SU-DHL-6 (cell line): ENCODE data around the gene NPAS3.

ENCODE experiments used
- H2AFZ ChIP-seq: fragments of 200-600 bp; sonication (generic); 2 replicates; pipeline ENCODE4 v1.6.1; 2014; ENCODE audit warnings: low read depth, mild to moderate bottlenecking, moderate library complexity, mixed read lengths, antibody characterized with exemption, low read length; ENCODE audit not compliant: severe bottlenecking
- H3F3A ChIP-seq: fragments of 200-600 bp; shearing (Covaris generic); 2 replicates; pipeline ENCODE4 v1.6.0; 2016; ENCODE audit warnings: antibody characterized with exemption, mild to moderate bottlenecking; ENCODE audit not compliant: insufficient read depth
- H3K27ac ChIP-seq: fragments of 200-600 bp; sonication (generic); 2 replicates; pipeline ENCODE4 v1.5.1; 2016; ENCODE audit warnings: low read depth, mild to moderate bottlenecking, low read length, moderate library complexity, mixed read lengths
- H3K27me3 ChIP-seq: fragments of 200-600 bp; sonication (generic), shearing (Covaris generic); 2 replicates; pipeline ENCODE4 v1.6.0; 2014; ENCODE audit warnings: mild to moderate bottlenecking, low read length
- H3K36me3 ChIP-seq: fragments of 200-600 bp; sonication (generic); 2 replicates; pipeline ENCODE4 v1.6.1; 2014; ENCODE audit warnings: mild to moderate bottlenecking, low read length, mixed read lengths
- H3K4me2 ChIP-seq: fragments of 300-600, 200-600 bp; shearing (Covaris generic), sonication (generic); 2 replicates; pipeline ENCODE4 v1.6.0; 2014; ENCODE audit warnings: low read length, low read depth, mild to moderate bottlenecking; ENCODE audit not compliant: poor library complexity, severe bottlenecking
- H3K4me3 ChIP-seq: fragments of 200-600 bp; sonication (generic); 2 replicates; pipeline ENCODE4 v1.5.1; 2014; ENCODE audit warnings: antibody characterized with exemption, low read length, mild to moderate bottlenecking, mixed read lengths; ENCODE audit not compliant: insufficient read depth, poor library complexity, severe bottlenecking
- H3K79me2 ChIP-seq: fragments of 200-600 bp; sonication (generic); 2 replicates; pipeline ENCODE4 v1.6.1; 2014; ENCODE audit warnings: mild to moderate bottlenecking, low read length, moderate library complexity; ENCODE audit not compliant: insufficient read depth
- H3K9ac ChIP-seq: fragments of 200-600 bp; sonication (generic); 2 replicates; pipeline ENCODE4 v1.7.0; 2014; ENCODE audit warnings: mild to moderate bottlenecking, low read length
- H3K9me2 ChIP-seq: fragments of 200-600 bp; sonication (generic); replicated peaks from 2 replicates; pipeline ENCODE4 v1.6.1; 2014; ENCODE audit warnings: low read length; ENCODE audit not compliant: insufficient read depth
- H3K9me3 ChIP-seq: fragments of 200-600 bp; sonication (generic); 2 replicates; pipeline ENCODE4 v1.6.1; 2014; ENCODE audit warnings: low read length, mixed read lengths; ENCODE audit not compliant: insufficient read depth
- H4K20me1 ChIP-seq: fragments of 200-600 bp; sonication (generic); 2 replicates; pipeline ENCODE4 v1.6.1; 2014; ENCODE audit warnings: low read depth, mild to moderate bottlenecking, antibody characterized with exemption, low read length, moderate library complexity, mixed read lengths
- CTCF ChIP-seq: fragments of 200-600 bp; sonication (generic); IDR thresholded peaks from one replicate; pipeline ENCODE4 v1.5.1; 2017; ENCODE audit warnings: antibody characterized with exemption, mild to moderate bottlenecking, low read length, moderate library complexity; ENCODE audit not compliant: insufficient read depth, poor library complexity, severe bottlenecking
- EZH2phosphoT487 ChIP-seq: fragments of 200-600 bp; sonication (generic), shearing (Covaris generic); conservative IDR thresholded peaks from 2 replicates; pipeline ENCODE4 v1.6.1; 2018; ENCODE audit warnings: mild to moderate bottlenecking, antibody characterized with exemption, low read length, moderate library complexity, mixed read lengths

Gene NPAS3

GRCh38 chr14:33165926-33166289 lies 227.2 kb downstream of the NPAS3 start:
- TF ChIP-seq EZH2phosphoT487 (no peak), CTCF (no peak)
- no peak overlapping the region for H2AFZ ChIP-seq
- H3K4me2 ChIP-seq: no peak overlapping the region
- H3K27ac ChIP-seq: no peak overlapping the region
- H3K79me2 ChIP-seq: no peaks in the 10 kb centered on the region
- no peak overlapping the region for H3K4me3 ChIP-seq
- no peaks in the 10 kb centered on the region for H3K36me3 ChIP-seq
- no peaks in the 10 kb centered on the region for H3K27me3 ChIP-seq
- no peaks in the 10 kb centered on the region for H4K20me1 ChIP-seq
- no peaks in the 10 kb centered on the region for H3K9me3 ChIP-seq
- H3F3A ChIP-seq: no peaks in the 10 kb centered on the region
- no peaks in the 10 kb centered on the region for H3K9me2 ChIP-seq
- H3K9ac ChIP-seq: no peak overlapping the region

DNA sequence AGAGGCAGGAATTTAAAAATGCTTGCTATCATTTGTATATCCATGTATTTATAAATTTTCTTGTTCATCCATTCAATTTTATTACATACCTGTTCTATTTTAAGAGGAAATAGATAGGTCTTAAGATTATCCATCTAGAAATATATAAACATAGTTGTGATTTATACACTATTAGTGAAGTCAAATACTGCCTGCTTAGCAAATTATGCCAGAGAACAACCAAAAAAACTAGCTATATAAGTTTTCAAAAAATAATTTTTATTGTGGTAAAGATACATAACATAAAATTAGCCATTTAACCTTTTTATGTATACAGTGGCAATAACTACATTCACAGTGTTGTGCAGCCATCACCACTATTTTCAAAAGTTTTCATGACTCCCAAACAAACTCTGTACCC lies 237.3 kb downstream of the NPAS3 start:
- Histone ChIP-seq H3K27ac (no peak overlapping the region), H3K79me2 (no peaks in the 10 kb centered on the region), H3K9me2 (no peaks in the 10 kb centered on the region), H3K9ac (no peak overlapping the region), H3K36me3 (no peaks in the 10 kb centered on the region), H2AFZ (no peak overlapping the region), H3K27me3 (no peaks in the 10 kb centered on the region), H3K4me3 (no peak overlapping the region), H4K20me1 (no peaks in the 10 kb centered on the region), H3F3A (no peaks in the 10 kb centered on the region), H3K4me2 (no peak overlapping the region), H3K9me3 (no peaks in the 10 kb centered on the region)
- TF ChIP-seq EZH2phosphoT487 (no peak), CTCF (no peak)

DNA sequence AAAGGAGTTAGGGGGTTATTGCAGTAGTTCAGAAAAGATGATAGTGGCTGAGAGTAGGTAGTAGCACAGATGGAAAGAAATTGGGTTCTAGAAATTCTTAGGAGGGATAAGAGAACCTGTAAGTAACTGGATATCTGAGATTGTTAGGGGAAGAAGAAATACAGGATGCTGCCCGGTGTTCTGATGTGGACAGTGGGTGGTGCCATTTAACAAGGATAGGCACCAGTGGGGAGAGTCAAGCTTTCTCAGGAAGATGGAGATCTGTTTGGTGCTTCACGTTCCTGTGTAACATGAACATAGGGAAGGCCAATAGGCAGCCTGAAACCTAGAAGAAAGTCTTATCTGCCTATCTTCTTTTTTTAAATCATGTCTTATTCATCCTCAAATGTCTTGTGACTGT lies 245.9 kb downstream of the NPAS3 start:
- H3K79me2 ChIP-seq: no peaks in the 10 kb centered on the region
- H3K36me3 ChIP-seq: no peaks in the 10 kb centered on the region
- no peak overlapping the region for H3K4me3 ChIP-seq
- no peaks in the 10 kb centered on the region for H3K27me3 ChIP-seq
- no peak overlapping the region for H3K27ac ChIP-seq
- no peaks in the 10 kb centered on the region for H3K9me3 ChIP-seq
- no peaks in the 10 kb centered on the region for H3F3A ChIP-seq
- TF ChIP-seq EZH2phosphoT487: no peak
- no peak for TF ChIP-seq CTCF
- H4K20me1 ChIP-seq: no peaks in the 10 kb centered on the region
- H2AFZ ChIP-seq: no peak overlapping the region
- H3K9ac ChIP-seq: no peak overlapping the region
- no peaks in the 10 kb centered on the region for H3K9me2 ChIP-seq
- no peak overlapping the region for H3K4me2 ChIP-seq

DNA sequence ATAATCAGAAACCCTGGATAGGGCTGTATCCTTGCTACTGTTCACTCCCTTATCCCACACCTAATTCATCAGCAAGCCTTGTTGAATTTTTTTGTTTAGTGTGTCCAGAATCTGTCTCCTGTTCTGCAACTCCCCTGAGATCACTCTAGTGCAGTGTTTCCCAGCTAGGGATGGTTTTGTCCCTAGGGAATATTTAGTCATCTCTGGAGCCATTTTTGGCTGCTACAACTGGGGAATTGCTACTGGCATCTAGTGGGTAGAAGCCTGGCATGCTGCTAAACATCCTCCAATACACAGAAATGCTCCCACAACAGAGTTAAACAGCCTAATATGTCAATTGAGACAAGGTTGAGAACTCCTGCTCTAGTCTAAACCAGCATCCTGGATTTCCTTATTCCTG lies 248.0 kb downstream of the NPAS3 start:
- Histone ChIP-seq H3K79me2 (no peaks in the 10 kb centered on the region), H3K9ac (no peak overlapping the region), H3F3A (no peaks in the 10 kb centered on the region), H3K4me3 (no peak overlapping the region), H3K4me2 (no peak overlapping the region), H3K36me3 (no peaks in the 10 kb centered on the region), H3K27ac (no peak overlapping the region), H3K9me3 (no peaks in the 10 kb centered on the region), H2AFZ (no peak overlapping the region), H3K27me3 (no peaks in the 10 kb centered on the region), H4K20me1 (no peaks in the 10 kb centered on the region), H3K9me2 (no peaks in the 10 kb centered on the region)
- TF ChIP-seq CTCF: no peak
- no peak for TF ChIP-seq EZH2phosphoT487
